HEK293T (cell line): Measurements from ENCODE around the gene RBM20.

Experiments
- BHLHE40 ChIP-seq: fragments of 450-650 bp; IDR thresholded peaks from 2 replicates; pipeline ENCODE4 v1.6.1; 2016; ENCODE audit warnings: mild to moderate bottlenecking, moderate library complexity, borderline replicate concordance
- ELF4 ChIP-seq: fragments of 450-650 bp; IDR thresholded peaks from 2 replicates; pipeline ENCODE4 v1.6.1; 2017; ENCODE audit warnings: antibody characterized with exemption
- FOXK2 ChIP-seq: fragments of 450-650 bp; IDR thresholded peaks from 2 replicates; pipeline ENCODE4 v1.6.1; 2016; ENCODE audit warnings: mild to moderate bottlenecking
- HDGF ChIP-seq: fragments of 450-650 bp; IDR thresholded peaks from 2 replicates; pipeline ENCODE4 v1.6.1; 2017; ENCODE audit warnings: antibody characterized with exemption, borderline replicate concordance
- L3MBTL2 ChIP-seq: fragments of 450-650 bp; conservative IDR thresholded peaks from 2 replicates; pipeline ENCODE4 v1.6.1; 2016; ENCODE audit warnings: mild to moderate bottlenecking
- SUZ12 ChIP-seq: fragments of 450-650 bp; IDR thresholded peaks from 2 replicates; pipeline ENCODE4 v1.6.1; 2016; ENCODE audit warnings: mild to moderate bottlenecking
- TARDBP ChIP-seq: fragments of 450-650 bp; IDR thresholded peaks from 2 replicates; pipeline ENCODE4 v1.6.1; 2016

GRCh38 chr10:110655320-110655719 lies 11.2 kb downstream of the RBM20 start:
- TF ChIP-seq TARDBP = no peak
- TF ChIP-seq BHLHE40 = no peak
- no peak for TF ChIP-seq ELF4
- TF ChIP-seq SUZ12 = no peak
- no peak for TF ChIP-seq HDGF
- TF ChIP-seq FOXK2 = no peak
- TF ChIP-seq L3MBTL2 = no peak
